Activated CD4-positive, alpha-beta T cell treated with anti-CD3 and anti-CD28 coated beads for 4 hours (primary cell): ENCODE data around the gene NINJ1.
"Not testable (repeated sequence)": the region's sequence is repeated elsewhere in the genome, so short reads cannot be mapped to it uniquely, and the experiment has no call there.

Source experiments
- DNase-seq, 2 donors: peaks; one replicate each; pipeline ENCODE4 v3.0.0-alpha.2; 2020

The NINJ1 gene

GRCh38 chr9:93118863-93119702 lies 15.0 kb downstream of the NINJ1 start:
- no peak for DNase-seq

GRCh38 chr9:93117924-93118862 lies 15.9 kb downstream of the NINJ1 start:
- DNase-seq: no peak

DNA sequence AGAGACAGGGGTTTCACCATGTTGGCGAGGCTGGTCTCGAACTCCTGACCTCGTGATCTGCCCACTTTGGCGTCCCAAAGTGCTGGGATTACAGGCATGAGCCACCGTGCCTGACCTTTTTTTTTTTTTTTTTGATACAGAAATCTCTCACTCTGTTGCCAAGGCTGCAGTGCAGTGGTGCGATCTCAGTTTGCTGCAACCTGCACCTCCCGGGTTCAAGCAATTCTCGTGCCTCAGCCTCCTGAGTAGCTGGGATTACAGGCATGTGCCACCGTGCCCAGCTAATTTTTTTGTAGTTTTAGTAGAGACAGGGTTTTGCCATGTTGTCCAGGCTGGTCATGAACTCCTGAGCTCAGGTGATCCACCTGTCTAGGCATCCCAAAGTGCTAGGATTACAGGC lies 16.5 kb downstream of the NINJ1 start:
- DNase-seq: not testable (repeated sequence)

- DNase-seq: no peak
Measured at GRCh38 chr9:93116072-93116961, 17.7 kb downstream of the NINJ1 start.

GRCh38 chr9:93115486-93116071 lies 18.5 kb downstream of the NINJ1 start:
- no peak for DNase-seq

DNA sequence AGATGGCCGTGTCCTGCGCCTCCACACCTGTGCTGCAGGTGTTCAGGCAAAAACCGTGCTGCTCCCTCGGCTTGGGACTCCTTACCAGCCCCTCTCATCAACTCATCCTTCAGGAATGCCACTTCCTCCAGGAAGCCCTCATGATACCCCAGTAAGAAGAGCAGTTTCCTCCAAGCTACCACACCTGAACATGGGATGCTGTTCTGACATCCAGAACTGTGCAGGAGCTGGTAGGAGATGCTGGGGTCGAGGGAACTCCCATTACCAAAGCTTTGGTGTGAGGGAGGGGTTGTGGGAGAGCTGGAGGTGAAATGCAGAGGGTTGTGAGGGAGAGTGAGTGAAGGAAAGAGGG lies 19.1 kb downstream of the NINJ1 start:
- no peak for DNase-seq

DNA sequence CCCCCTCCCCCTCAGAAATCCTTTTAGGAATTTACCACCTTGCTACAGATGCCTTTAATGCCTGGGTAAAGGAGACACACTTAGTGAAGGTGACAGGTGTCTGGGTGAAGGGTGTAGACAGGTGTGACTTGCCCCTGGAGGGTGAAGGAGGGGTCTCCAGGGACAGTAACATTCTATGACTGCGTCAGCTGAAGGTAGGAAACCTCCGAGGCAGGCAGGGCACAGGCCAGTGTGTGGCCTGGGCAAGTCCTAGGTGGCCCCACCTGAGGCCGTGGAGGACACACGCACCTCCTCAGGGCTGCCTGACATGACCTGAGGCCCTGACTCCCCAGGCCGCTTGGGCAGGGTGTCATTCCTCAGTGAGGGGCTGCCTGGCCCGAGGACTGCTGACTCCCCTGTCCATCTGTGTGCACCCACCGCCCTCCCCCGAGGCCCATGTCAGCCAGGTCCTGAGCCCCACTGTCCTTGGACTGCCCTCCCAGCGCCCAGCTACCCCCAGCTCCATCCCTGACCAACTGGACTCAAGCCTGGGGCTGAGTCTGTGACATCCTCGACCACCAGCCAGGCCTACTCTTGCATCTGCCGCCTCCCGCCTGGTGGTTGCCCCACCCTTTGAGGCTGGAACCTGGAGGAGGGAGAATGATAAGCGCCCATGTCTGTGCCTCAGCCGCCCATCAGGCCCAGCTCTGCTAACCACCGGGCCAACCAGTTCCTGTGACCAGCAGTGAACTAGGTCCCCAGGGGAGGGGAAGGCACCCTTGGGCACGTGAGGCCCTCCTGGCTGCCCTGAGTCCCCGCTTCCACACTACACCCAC lies 19.7 kb downstream of the NINJ1 start:
- no peak for DNase-seq

DNA sequence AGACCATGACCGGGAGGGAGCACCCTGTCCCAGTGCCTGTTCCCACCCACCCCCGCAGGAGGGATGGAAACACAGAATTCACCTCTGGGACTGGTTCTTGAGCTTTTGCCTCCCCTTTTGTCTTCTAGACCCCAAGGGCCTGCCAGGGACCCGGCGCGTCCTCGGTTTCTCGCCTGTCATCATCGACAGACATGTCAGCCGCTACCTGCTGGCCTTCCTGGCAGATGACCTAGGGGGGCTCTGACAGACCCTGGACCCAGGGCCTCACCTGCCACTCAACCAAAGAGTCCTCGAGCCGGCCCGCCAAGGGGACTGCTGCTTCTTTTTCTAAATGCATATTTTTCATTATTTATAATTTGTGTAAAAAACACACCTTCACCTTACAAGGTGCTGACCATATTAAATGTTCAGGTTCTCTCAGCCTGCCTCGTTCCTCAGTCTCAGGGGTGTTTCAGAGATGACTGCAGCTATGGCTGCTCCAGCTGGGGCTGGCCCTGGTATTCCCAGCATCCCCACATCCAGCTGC lies 21.1 kb downstream of the NINJ1 start:
- no peak for DNase-seq

DNA sequence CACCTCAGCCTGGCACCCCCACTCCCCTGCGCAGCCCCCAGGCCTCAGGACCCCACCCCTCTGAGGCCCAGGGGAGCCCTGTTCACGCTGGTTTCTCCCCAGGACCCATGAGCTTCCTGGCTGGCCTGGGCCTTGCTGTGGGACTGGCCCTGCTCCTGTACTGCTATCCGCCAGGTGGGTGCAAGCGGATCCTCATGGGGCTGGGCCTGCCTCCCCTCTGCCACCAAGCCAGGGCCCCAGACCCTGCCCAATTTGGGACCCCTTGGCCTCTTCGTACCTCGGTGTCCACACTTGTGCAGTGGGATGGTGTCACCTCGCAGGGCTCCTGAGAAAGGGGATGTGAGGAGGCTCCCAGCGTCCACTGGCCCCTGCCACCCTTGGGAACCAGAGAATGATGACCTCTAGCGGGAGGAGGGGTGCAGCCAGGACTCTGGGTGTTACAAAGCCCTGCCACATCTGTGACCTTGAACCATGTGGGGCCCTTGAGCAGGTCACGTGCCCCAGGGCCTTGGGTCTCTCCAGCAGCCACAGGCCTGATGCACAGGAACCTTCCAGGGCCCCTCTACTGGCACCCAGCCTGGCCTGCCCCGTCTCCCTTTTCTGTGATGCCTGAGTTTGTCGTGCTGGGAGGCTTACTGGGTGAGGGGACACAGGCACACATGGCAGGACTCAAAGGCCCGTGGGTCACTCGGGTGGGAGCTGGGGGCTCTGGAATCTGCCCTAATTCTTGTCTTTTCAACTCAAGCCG lies 21.8 kb downstream of the NINJ1 start:
- DNase-seq: no peak

DNA sequence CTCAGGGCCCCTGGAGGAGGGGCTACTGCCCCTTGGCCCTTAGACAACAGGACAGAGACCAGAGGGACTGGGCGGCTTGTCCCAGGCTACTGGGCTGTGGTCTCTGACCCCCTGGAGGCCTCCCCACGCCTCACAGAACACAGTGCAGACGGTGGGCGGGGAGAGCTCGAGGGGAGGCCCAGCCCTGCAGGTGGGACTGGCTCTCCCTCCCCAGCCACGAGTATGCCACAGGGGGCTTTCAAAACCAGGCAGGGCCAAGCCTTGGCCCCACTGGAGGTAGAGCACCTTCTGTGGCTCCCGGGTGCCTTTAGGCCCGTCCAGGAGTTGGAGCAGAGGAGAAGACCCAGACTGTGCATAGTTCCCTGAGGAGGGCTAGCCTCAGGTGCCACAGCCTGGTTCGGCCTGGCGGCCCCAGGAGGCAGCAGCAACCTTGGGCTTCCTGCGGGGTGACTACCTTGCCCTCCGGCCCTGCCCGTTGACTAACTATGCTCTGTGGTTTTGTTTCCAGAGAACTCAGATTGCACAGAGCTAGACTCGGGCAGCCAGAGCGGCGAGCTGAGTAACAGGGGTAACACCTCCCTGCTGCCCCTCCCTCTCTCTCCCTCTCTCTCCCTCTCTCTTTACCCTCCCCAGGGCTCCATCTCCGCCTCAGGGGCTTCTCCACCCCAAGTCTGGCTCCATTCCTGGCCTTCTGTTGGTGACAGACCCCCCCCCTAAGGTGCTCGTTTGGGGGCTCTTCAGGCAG lies 22.5 kb downstream of the NINJ1 start:
- no peak for DNase-seq

GRCh38 chr9:93111001-93111370 lies 23.1 kb downstream of the NINJ1 start:
- no peak for DNase-seq

DNA sequence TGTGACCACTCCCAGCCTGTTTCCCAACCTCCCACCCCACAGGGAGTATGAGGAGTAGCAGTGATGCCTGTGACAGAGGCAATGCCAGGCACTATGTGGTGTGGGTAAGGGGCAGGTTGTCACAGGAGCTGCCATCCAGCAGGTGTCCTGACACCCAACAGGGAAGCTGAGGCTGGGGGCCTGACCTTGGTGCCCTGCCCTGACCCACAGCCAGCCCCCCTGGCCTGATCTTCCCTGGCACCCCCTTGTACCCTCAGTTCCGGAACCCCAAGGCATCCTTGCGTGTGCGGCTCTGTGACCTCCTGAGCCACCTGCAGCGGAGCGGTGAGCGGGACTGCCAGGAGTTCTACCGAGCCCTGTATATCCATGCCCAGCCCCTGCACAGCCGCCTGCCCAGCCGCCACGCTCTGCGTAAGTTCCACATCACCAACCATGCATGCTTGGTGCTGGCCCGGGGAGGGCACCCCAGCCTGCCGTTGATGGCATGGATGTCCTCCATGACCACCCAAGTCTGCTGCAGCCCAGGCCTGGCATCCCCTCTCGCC lies 23.7 kb downstream of the NINJ1 start:
- DNase-seq: no peak

GRCh38 chr9:93108291-93109041 lies 25.6 kb downstream of the NINJ1 start:
- peak; percentile 44 to 53 for DNase-seq

DNA sequence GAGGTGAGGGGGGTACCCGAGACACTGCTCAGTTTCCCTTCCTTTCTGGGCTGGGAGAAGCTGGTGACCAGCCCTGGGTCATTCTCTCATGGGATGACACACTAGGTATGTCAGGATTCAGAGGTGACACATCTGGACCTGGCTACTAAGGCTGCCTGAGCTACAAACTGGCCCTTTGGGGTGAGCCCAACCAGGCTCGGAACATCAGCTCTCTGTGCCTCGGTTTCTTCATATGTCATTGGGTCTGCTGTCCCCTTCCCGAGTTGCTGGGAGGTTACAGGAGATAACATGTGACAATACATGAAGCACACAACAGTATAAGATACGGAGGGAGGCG lies 26.3 kb downstream of the NINJ1 start:
- DNase-seq: no peak

DNA sequence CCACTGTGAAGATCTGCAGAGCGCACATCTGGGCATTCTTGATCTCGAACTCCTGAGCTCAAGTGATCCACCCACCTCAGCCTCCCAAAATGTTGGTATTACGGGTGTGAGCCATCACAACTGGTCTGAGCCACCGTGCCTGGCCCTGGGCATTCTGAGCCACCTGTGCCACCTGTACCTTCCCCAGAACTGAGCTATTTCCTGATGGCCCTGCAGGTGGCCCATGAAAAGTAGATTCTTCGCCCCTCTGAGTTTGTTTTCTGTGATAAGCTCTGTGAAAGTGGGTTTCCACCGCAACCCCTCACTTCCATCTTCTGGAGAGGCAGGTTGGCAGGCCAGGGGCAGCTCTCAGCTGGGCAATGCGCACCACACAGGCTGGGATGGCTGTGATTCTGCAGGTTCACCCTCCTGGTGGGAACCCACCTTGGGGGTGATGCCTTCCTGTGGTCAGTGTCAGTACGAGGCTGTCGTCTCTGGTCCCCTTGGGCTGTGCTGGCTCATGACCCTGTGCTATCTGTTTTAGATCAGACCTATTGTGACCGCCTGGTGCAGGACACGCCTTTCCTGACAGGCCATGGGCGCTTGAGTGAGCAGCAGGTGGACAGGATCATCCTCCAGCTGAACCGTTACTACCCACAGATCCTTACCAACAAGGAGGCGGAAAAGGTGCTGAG lies 26.8 kb downstream of the NINJ1 start:
- no peak for DNase-seq

- no peak for DNase-seq
Measured at GRCh38 chr9:93105620-93106019, 28.4 kb downstream of the NINJ1 start.

- DNase-seq: not testable (repeated sequence)
Measured at GRCh38 chr9:93101086-93101485, 33.0 kb downstream of the NINJ1 start.

- DNase-seq: no peak
Measured at GRCh38 chr9:93100276-93100636, 33.8 kb downstream of the NINJ1 start.
